ENCODE measurements around the gene PPP6C. TPM values are rescaled to one million over a fixed set of nuclear protein-coding genes. Genes with fewer than 3 reads are reported as not detected.
A peak's percentile ranks its signal among the peaks of the same experiment; 100 is the strongest.

PPP6C gene
- total RNA-seq (2016; rRNA removed; fragmentation: Illumina TruSeq; extraction: Trizol) (20.9 and 32.7 TPM in 2 replicates), polyA plus RNA-seq (2011; rRNA removed) (13.0 and 18.5 TPM in 2 replicates), polyA minus RNA-seq (2011; rRNA and poly(A)+ RNA removed; ENCODE audit: low replicate concordance) (9.8 and 19.2 TPM in 2 replicates), Bru-seq, nascent RNA (percentile 75 among the genes with signal in this experiment), BruChase-seq, experiment 1, labeled RNA remaining after a 6-hour chase (percentile 87 among the genes with signal in this experiment), BruChase-seq, experiment 2, labeled RNA remaining after a 2-hour chase (percentile 79 among the genes with signal in this experiment)
- 7.3 and 8.8 TPM in 2 replicates for total RNA-seq (2016; cell fraction: cytosol; rRNA removed; fragmentation: Illumina TruSeq; extraction: Trizol; ENCODE audit: low read depth)
- total RNA-seq (2016; cell fraction: insoluble cytoplasmic fraction; rRNA removed; fragmentation: Illumina TruSeq; extraction: Trizol), result 22.6 and 28.4 TPM in 2 replicates
- 17.5 and 19.3 TPM in 2 replicates for total RNA-seq (2016; cell fraction: membrane; rRNA removed; fragmentation: Illumina TruSeq; extraction: Trizol)
- total RNA-seq (2016; cell fraction: nucleus; rRNA removed; fragmentation: Illumina TruSeq; extraction: Trizol), result 12.4 and 13.3 TPM in 2 replicates
- 9.8 and 15.8 TPM in 2 replicates for polyA plus RNA-seq (2011; cell fraction: cytosol; rRNA removed)
- 3.2 and 4.7 TPM in 2 replicates for polyA plus RNA-seq (2011; cell fraction: nucleus; rRNA removed)
- polyA plus RNA-seq (2012), result 16.8 and 24.2 TPM in 2 replicates
- 8.3 and 8.4 TPM in 2 replicates for polyA plus RNA-seq (2016; cell fraction: cytosol; fragmentation: Illumina TruSeq; extraction: Trizol; ENCODE audit: low read depth)
- 44.1 and 50.4 TPM in 2 replicates for polyA plus RNA-seq (2016; cell fraction: insoluble cytoplasmic fraction; fragmentation: Illumina TruSeq; extraction: Trizol; ENCODE audit: low read depth)
- 14.4 and 17.7 TPM in 2 replicates for polyA plus RNA-seq (2016; cell fraction: membrane; fragmentation: Illumina TruSeq; extraction: Trizol; ENCODE audit: low read depth)
- 18.5 and 19.5 TPM in 2 replicates for polyA plus RNA-seq (2016; cell fraction: nucleus; fragmentation: Illumina TruSeq; extraction: Trizol; ENCODE audit: insufficient read depth, low read depth)
- 15.6 and 16.9 TPM in 2 replicates for polyA minus RNA-seq (2011; cell fraction: cytosol; rRNA and poly(A)+ RNA removed)
- 10.2 and 11.8 TPM in 2 replicates for polyA minus RNA-seq (2011; cell fraction: nucleus; rRNA and poly(A)+ RNA removed)
- long read RNA-seq, experiment 1, full-length matches to known transcripts, result 23 of 27 reads
- long read RNA-seq, experiment 1, partial matches to known transcripts, result 3 of 27 reads
- long read RNA-seq, experiment 1, other reads (novel, unspliced or antisense), result 1 of 27 reads
- long read RNA-seq, experiment 2, full-length matches to known transcripts, result 39 of 81 reads
- long read RNA-seq, experiment 2, partial matches to known transcripts, result 3 of 81 reads
- long read RNA-seq, experiment 2, other reads (novel, unspliced or antisense), result 39 of 81 reads

DNA sequence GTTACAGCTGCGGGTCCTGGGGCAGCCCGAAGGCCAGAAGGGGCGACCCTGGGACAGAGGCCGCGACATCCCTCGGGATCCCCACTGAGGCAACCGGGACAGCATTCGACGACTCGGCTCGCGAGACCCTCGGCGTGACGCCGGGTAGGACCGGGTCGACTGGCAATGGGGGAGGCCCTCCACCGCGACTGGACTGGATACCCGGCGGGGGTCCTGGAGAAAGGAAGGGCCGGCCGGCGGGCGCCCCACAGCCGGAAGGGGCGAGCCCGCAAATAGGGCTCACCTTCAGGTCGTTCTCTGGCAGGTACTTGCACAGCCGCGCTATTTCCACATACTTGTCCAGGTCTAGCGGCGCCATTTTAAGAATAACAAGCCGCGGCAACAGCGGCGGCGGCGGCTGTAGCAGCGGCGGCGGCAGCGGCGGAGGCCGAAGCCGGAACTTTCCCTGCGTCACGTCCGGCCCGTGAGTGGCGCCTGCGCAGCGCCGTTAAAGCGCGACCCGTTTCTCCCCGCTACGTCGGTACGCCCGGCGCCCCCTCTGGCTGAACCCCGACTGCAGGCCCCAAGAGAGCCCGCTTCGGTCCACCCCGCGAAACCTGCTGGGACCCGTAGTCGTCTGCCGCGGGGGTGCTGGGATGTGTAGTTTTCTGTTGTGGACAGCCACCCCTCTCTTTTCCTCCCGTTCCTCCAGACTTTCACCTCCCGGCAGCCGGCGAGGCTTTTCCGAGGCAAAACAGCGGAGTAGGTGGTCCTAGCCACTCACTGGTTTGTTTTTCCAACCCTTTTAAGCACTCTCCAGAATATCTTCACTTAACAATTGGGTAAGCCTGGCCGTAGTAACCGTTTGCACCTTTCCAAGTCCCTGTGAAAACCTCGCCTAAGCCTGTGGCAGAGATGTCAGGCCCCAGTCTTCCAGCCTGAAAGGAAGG is at the start of gene PPP6C:
PPP6C (minus strand) TSS at position 443 of the 929 bp plus-strand sequence; CDS start at position 358, 85 bp downstream.
- intact Hi-C loops (cut with micrococcal nuclease; ENCODE audit: unreplicated experiment), result no loop called here
- ATAC-seq (peak; percentile 97), DNase-seq (ENCODE audit: low spot score) (peak; percentile 91), FAIRE-seq (no peak)
- Histone ChIP-seq H2AFZ (ENCODE audit: low read length) (peak within 1 kb of the TSS; percentile 86), H4K20me1 (ENCODE audit: insufficient read depth, low read length) (no peaks in the 10 kb centered on the region), H3K27ac (ENCODE audit: extremely low read length, insufficient read depth, low read length) (peak within 1 kb of the TSS; percentile 90), H3K9ac (ENCODE audit: insufficient read depth, low read depth, low read length) (peak within 1 kb of the TSS; percentile 98), H3K27me3 (ENCODE audit: control insufficient read depth in 1 of 2, insufficient read depth in 2 of 2, low read length in 2 of 2) (no peaks in the 10 kb centered on the region; a peak in 1 of 5 replicates), H3K9me3 (ENCODE audit: low read length) (no peaks in the 10 kb centered on the region), H3K79me2 (ENCODE audit: insufficient read depth, low read length) (peaks cover 41% of the 10 kb centered on the region), H3K36me3 (replicated peaks in 1 of 2; ENCODE audit: control insufficient read depth in 1 of 2, insufficient read depth in 2 of 2, low read length in 2 of 2) (no peaks in the 10 kb centered on the region), H3K4me2 (ENCODE audit: low read depth, low read length) (peak within 1 kb of the TSS; percentile 86), H3K4me3 (replicated peaks in 1 of 3; ENCODE audit: insufficient read depth in 1 of 3, low read depth in 2 of 3, low read length in 3 of 3) (peak within 1 kb of the TSS; percentile 91 to 100 (median 98)), H3K4me1 (ENCODE audit: insufficient read depth, low read length) (peaks cover 50% of the 10 kb centered on the region)
- in situ Hi-C loops (cut with HindIII; ENCODE audit: extremely low pct_ligation_motif_present, low pct_unique_long_range_greater_than_20kb), result no loop called here
- 0% methylated on average over 11 of the region's 82 CpGs for WGBS (ENCODE audit: low lambda C conversion rate)
- ChIA-PET CTCF (ENCODE audit: low intra/inter-chr PET ratio, low total read pairs) (no interaction called here), POLR2A (interaction anchor here (0.8 to 3.2 kb wide), 3 partner anchors 10 to 72 kb away, joined by 3 to 29 read pairs (median 11); partner anchors contain the start of genes GAPVD1, HSPA5 and RABEPK)
- no TSS peak for BruUV-seq (replicated peaks)
- no peak for TF ChIP-seq ZNF30 (CRISPR knock-in tag; IDR thresholded peaks at IDR 0.05)
- no peak for TF ChIP-seq ZNF207 (IDR thresholded peaks at IDR 0.05; ENCODE audit: borderline replicate concordance)
- peak; percentile 74 for TF ChIP-seq ZNF792 (CRISPR knock-in tag; IDR thresholded peaks at IDR 0.05)
- TF ChIP-seq ZNF724P (CRISPR knock-in tag; IDR thresholded peaks at IDR 0.05; ENCODE audit: borderline replicate concordance), result no peak
- TF ChIP-seq ZFP91 (CRISPR knock-in tag; IDR thresholded peaks at IDR 0.05; ENCODE audit: borderline replicate concordance), result peak; percentile 93; the same call in 1 of the 2 replicates
- no peak for TF ChIP-seq BCLAF1 (IDR thresholded peaks at IDR 0.05)
- no peak for TF ChIP-seq ZBTB20 (CRISPR knock-in tag; IDR thresholded peaks at IDR 0.05; ENCODE audit: borderline replicate concordance, low read depth)
- no peak for TF ChIP-seq MED8 (CRISPR knock-in tag; IDR thresholded peaks at IDR 0.05; ENCODE audit: insufficient replicate concordance)
- TF ChIP-seq AKAP8 (CRISPR knock-in tag; IDR thresholded peaks at IDR 0.05), result no peak
- TF ChIP-seq, protein P1, sequence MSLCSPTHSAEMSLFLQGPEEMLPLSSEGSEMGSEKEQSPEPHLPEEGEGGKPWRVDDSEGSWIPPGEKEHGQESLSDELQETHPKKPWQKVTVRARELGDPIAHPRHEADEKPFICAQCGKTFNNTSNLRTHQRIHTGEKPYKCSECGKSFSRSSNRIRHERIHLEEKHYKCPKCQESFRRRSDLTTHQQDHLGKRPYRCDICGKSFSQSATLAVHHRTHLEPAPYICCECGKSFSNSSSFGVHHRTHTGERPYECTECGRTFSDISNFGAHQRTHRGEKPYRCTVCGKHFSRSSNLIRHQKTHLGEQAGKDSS (CRISPR knock-in tag; IDR thresholded peaks at IDR 0.05; ENCODE audit: borderline replicate concordance, low read depth), result no peak
- no peak for TF ChIP-seq ARNT (IDR thresholded peaks at IDR 0.05)
- TF ChIP-seq ZSCAN20 (CRISPR knock-in tag; IDR thresholded peaks at IDR 0.05; ENCODE audit: borderline replicate concordance), result no peak
